8988T (cell line): ENCODE data around the gene EXD2.
"Not testable (repeated sequence)": the region's sequence is repeated elsewhere in the genome, so short reads cannot be mapped to it uniquely, and the experiment has no call there.

Experiments
- DNase-seq: peaks from one replicate; pipeline ENCODE4 v3.0.0; 2011

EXD2 gene

DNA sequence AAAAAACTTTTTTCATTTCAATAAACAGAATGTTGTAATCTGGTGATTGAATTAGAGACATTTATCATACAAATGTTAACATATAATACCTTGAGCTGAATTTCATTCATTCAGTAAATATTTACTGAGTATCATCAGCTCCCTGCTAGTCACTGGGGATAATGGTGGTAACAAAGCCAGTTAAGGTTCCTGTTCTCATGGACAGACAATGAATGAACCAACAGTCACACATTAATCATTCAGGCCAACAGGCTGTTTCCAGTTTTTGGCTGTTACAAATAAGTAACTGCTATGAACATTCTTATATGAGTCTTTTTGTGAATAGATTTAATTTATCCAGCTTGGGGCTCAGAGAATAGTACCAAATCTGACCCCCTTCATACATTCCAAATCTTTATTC, 13.5 kb downstream of the EXD2 start:
- DNase-seq: no peak

DNA sequence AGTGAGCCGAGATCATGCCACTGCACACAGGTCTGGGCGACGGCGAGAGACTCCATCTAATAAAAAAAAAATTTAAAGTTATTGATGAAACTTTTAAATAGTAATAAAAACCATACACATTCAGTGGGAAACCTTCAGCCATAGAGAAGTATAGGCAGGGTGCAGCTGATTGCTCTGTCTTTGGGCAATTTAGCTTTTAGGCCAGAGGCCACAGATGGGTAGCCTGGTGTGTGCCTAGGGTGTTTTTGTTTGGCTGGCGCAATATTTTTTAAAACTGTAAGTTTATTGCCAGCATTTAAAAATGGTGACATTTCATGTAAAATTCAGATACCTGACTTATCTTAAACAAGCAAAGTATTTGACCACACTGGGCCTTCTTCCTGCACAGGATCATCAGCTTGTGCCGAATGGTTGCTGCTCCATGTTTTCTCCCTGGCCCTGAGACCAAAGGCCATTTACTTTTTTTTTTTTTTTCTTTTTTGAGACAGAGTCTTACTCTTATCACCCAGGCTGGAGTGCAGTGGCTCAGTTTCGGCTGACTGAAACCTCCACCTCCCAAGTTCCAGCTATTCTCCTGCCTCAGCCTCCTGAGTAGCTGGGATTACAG, 16.2 kb downstream of the EXD2 start:
- no peak for DNase-seq

DNA sequence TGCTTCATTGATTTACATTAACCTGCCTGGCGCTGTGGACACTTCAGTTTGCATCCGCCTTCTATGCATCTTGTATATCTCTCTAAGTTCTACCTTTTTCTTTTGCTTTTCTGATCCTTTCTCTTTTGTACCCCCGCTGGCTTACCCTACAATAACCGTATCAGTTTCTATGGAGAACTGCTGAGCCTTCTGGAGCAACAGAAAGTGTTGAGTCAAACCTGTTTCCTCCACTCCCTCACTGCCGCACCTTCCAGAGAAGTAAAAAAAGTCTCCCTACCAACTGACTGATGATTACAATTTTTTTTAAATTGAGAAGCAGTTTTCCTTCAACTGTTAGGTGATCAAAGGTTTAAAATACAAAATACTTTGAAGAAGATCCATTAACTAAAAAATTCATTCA, 17.4 kb downstream of the EXD2 start:
- DNase-seq: no peak

DNA sequence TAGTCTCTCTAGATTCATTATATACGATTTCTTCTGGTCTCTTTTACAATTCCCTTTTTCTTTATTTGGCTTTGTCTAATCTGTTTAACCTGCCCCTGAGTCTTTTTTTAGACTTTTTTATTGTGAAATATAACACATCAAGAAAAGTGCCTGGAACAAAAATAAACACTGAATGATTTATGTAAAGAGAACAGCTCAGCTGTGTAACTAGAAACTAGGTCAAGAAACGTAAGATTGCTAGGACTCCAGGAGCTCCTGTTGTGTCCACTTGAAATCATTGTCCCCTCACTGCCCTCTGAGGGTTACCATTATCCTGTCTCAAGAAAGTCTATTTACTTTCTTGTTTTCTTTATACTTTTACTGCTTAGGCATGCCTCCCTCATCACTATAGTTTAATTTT, 23.1 kb downstream of the EXD2 start:
- no peak for DNase-seq

DNA sequence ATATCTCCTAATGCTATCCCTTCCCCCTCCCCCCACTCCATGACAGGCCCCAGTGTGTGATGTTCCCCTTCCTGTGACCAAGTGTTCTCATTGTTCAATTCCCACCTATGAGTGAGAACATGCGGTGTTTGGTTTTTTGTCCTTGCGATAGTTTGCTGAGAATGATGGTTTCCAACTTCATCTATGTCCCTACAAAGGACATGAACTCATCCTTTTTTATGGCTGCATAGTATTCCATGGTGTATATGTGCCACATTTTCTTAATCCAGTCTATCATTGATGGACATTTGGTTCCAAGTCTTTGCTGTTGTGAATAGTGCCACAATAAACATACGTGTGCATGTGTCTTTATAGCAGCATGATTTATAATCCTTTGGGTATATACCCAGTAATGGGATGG, 26.4 kb downstream of the EXD2 start:
- not testable (repeated sequence) for DNase-seq

DNA sequence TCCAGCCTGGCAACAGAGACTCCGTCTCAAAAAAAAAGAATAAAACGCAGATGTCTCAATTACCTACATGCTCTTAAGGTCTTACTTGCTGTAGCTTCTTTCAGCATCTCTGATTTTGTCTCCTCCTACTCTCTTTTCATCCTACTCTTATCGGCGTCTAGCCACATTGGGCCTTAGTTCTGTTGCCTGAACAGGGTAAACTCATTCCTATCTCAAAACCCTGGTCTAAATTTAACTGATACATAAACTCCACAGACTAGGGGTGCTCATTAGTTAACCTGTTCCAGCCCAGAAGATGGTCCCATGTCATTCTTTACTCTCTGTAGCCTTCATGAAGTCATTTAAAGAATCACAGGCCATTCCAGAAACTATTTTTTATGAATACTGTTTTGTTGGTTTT, 33.6 kb downstream of the EXD2 start:
- DNase-seq: no peak

DNA sequence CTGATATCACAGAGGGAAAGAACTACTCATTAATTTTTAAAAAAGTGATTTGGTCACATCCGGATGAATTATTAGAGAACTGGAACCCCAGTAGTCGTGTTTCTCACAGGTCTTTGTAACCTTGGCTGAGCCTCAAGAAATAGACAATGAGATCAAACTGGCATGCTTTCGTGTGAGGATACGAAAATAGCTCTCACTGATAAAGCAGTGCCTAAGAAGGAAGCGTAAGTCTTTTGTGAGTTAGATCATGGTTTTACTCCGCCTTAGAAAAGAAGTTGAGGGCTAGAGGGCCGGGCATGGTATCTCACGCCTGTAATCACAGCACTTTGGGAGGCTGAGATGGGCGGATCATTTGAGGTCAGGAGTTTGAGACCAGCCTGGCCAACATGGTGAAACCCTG, 34.9 kb downstream of the EXD2 start:
- no peak for DNase-seq

DNA sequence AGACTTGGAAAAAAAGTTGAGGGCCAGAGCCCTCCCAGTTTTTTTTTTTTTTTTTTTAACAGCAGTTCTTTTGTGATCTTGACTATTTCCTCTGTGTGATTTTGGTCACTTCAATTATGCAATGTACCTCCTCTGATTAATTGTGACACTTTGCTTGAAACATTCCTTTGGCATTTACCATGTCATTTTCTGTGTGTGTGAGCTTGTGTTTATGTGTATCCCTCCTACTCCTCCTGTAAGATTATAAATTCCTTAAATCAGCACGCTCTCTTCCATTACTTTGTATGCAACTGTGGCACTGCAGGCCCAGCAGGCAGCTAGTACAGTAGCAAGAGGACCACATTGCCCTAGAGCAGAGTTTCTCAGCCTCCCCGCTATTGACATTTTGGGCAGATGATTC, 35.4 kb downstream of the EXD2 start:
- DNase-seq: no peak

DNA sequence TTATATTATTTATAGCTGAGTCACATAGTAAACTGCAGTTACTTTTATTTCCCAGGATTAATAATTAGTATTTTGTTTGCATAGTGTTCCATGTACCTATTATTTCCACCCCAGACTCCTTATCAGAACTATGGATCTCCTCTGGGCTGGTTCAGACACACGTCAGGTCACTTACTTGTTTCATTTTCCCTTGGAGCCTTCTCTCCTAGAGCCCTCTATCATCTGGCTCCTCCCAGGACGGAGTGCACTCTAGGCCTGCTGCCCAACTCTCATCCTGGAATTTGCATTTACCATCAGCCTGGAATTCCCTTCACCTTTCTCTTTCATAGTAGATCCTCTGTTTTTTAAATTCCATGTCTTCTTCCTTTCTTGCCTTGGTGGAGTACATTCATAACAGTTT, 40.2 kb downstream of the EXD2 start:
- DNase-seq: no peak

DNA sequence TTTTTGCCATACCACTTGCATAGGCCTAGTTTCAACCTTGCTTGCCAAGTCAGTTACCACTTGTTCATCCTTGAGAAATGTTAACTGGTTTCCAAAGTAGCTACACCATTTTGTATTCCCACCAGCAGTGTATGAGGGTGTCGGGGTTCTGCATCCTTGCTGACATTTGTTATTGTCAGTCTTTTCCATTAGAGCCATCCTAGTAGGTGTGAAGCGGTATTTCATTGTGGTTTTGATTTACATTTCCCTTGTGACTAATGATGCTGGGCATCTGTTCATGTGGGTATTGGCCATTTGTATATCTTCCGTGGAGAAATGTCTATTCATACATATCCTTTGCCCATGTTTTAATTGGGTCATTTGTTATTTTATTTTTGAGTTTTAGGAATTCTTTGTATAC, 41.1 kb downstream of the EXD2 start:
- no peak for DNase-seq

DNA sequence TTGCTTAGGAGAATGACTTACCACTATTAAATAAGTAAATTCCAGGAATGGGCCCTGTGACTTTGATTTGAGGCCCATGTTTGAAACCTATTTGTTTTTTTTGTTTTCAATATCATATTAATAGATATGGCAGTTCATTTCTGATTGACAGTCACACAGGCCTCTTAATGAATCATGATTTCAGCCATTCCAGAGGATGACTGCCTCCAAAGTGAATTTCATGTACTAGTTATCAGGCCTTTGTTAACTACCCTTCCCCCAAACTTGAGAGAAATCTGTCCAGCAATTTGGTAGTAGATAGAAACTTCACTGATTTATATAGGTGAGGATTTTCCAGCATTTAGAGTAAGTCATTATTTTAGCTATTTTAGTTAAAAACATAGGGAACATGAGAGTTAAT, 42.8 kb downstream of the EXD2 start:
- DNase-seq: no peak

DNA sequence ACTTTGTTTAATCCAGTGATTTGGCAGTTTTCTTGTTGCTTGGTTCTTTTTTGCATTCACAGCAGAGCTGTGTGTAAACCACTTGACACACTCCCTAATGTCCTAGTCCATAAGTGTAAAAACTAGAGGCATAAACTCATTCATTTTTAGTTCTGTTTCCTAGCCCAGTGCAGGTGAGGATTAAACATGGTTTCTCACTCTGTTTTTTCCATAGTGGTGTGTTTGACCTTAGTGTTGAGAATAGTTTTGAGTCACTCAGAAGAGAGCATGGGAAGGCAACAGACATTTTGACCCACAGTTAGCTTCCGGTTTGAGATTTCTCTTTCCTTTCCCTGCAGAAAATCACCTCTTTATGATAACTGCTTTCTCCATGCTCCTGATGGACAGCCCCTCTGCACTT, 44.4 kb downstream of the EXD2 start:
- no peak for DNase-seq

DNA sequence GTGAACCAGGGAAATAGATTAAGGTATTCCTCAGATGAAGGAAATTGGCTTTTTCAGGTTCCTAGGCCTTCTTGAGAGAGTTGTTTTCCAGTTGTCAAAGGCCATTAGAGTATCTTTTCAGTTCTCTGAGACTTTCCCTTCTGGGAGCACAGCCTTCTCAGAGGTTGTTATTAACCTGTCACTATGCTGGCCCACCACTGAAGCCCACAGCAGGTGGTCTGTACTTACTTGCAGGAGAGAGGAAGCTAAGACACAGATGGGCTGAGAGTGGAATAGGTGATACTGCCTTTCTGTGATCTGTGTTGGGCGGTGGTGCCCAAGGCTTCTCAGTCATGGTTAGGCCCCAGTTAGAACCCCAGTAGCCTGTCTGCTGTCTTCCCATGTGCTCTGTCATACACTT, 45.8 kb downstream of the EXD2 start:
- DNase-seq: no peak

DNA sequence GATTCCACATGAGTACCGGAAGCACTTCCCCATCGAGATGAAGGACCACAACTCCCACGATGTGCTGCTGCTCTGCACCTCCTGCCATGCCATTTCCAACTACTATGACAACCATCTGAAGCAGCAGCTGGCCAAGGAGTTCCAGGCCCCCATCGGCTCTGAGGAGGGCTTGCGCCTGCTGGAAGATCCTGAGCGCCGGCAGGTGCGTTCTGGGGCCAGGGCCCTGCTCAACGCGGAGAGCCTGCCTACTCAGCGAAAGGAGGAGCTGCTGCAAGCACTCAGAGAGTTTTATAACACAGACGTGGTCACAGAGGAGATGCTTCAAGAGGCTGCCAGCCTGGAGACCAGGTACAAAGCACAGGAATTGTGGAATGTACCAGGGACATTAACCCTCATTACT, 46.3 kb downstream of the EXD2 start:
- no peak for DNase-seq

DNA sequence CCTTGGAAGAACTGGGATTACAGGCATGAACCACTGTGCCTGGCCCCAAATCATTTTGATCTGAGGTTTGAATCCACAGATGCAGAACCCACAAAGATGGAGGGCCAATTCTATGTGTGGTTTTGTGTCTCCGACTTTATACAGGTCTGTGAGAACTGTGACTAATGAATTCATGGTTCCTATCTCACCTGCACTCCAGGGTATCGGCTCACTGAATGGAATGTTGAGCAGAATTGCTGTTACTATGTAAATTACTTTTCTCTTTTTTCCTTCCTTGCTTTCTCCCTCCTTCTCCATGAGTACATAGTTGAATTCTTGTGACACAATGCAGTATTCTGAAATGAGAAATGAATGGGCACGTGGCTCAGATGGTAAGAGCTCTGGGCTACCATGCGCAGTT, 47.6 kb downstream of the EXD2 start:
- no peak for DNase-seq

DNA sequence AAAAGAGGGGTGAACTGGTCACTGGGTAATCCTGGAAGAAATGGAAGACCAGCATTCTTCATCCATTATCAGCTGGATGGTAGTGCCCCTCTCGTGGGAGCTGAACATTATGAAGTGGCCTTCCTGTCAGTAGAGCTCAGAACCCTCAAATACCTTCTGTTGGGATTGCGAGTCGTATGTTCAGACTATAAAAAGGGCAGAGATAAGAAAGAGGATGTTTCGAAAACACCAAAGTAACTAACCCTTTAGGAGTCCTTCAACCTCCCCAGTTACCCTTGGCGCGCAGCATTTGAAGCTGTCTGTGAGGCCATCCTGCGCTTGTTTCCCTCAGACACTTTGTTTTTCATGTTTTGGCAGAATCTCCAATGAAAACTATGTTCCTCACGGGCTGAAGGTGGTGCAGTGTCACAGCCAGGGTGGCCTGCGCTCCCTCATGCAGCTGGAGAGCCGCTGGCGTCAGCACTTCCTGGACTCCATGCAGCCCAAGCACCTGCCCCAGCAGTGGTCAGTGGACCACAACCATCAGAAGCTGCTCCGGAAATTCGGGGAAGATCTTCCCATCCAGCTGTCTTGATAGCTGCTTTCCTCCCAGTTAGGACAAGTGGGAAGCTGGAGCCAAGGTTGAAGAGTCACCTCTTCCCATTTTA, 49.4 kb downstream of the EXD2 start:
- no peak for DNase-seq

DNA sequence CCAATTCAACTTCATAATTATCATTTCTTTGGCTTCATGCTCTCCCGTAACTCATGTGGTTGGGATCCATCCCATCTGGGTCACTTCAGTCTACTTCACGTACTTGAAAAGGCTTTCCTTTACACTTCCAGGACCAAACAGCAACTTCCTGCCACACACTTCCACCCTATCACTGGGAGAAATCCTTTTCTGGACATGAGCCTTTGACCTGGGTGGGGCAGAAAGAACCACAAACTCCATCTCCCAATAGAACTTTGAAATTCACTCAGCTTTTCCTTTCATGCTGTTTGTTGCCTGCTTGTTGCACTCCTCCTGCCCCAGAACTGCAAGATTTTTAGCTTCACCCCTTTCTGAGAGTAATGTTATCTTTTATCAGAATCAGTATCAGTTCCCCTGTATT, 50.3 kb downstream of the EXD2 start:
- DNase-seq: no peak

DNA sequence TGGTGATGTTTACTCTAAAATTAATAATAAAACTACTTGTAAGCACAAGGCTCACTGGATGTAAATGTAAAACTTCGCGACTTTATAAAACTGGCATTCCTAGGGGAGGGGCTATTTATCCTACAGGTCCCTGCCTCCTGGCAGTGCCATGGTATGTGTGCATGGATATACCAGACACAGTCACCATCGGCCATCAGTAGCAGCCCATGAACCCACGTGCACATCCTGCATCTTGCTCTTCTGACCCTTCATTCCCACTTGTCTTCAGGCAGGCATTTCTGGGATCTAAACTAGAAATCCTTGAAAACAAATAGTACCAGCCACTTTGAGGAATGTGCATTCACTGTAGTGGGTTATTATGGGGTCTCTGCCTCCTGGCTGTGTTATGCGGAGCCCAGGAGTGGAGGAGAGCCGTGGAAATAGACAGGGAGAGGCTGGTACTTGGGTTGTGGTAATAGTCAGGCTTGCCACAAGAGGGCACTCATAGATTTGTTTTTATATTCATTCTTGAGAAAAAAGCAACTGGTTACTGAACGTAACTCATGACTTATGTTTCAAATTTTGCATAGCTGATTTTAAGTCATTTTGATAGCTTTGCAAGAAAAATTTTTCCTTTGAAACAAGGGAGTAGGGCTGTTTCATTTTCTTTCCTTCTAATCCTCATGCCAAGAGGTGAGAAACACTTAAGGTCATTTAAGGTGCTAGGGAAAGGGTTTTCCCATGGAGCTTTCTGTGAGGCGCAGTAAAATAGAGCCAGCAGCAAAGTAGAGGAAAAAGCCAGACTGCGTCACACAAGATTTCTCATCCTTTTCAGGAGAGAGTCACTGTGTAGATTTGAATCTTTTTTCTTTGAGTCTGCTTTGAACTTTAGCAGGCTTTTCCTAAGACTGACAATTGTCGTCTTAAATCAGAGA, 51.3 kb downstream of the EXD2 start:
- no peak for DNase-seq

DNA sequence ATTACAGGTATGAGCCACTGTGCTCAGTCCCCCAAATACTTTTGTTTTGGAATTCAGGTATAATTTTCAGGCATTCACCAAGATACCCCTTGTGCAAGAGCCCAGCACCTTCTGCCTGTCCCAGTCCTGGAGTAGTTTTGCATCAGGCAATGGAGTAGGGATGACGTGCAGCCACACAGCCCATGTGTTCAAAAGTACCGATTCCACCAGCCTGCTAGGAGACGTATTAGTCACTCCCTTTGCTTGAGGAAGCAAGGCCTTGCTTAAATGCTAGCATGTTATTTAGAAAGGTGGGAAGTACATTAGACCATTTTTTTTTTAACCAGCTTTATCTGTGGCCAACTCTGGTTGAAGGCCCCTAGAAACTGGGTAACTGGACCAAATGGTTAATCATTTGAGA, 53.6 kb downstream of the EXD2 start:
- DNase-seq: no peak

DNA sequence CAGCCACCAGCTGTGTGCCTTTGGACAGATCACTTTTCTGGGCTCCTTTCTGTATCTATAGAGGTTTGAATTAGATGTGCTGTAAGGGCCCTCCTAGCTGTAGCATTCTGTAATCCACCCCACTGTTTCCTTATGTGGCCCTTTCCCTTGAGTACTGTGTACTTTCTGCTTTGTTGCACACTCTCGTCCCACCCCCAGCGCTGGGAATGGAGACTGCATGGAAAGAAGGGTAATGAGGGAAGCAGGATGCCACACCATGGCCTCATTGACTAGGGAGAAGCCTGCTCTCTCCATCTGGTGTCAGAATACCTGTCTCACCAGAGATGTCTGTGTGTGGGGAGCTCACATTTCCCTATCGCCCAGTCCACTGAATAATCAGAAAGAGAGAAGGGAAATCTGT, 55.0 kb downstream of the EXD2 start:
- DNase-seq: no peak

DNA sequence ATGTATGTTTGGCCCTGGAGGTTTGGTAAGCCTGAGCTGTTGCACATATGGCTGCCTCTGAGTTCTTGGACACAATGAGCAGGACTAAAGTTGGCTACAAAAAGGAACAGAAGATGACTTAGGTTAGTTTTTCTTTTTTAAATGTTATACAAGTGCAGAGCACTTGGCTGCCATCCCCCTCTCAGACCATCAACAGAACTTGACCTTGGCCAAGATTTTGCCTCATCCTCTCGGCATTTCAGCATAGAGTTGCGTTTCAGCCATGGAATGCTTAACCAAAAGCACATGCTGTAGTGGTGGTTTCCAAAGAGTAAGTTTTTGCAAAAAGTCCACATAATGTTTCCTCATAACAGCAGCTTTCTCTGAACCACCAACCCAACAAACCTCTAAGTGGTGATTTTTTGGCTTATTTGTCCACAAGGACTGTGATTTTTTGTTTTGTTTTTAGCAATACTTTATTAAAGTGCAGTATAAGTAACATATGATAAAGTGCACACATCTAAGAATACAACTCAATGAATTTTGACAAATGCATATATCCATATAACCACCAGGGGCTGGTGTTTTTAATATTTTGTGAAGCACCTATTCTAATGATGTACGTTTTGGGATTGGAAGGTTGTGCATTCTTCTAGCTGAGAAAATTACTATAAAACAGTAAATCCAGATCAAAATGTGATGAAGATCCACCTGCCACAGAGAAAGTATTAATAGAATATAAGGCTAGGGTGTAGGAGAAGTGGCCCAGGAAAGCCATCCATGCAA, 56.6 kb downstream of the EXD2 start:
- DNase-seq: no peak

DNA sequence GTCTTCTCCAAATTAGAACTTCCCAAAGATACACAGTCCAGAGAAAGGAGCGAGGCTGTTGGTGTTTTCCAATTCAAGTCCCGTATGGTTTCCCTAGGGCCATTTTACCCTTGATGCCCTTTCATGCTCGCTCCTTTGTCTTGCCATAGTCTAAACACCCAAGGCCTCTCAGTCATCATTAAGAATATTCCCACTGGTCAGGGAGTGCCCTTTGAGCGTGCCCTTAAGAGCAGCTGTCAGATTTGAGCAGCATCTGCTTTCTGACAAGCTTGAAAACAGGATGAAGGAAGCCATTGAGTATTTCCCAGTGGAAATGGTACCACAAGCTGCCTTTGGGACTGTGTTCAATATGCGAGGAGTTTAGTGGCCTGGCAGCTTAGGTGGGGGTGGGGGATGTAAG, 58.3 kb downstream of the EXD2 start:
- DNase-seq: no peak

DNA sequence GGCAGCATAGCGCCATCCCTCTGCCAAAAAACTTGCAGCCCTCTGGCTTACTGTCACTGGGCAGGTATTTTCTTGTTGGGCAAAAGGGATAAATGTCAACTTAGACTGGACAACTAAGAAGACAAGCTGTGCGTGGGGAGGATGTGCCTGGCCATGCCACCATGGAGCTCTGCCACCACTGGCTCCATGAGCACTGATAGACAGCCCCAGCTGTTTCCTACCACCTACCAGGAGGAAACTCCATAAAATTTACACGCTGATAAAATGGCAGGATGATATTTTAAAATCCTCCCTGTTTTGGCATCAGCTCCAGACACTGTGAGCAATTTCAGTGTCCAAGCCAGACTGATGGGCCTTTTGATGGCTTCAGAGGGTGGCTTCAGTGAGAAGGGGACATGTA, 61.6 kb downstream of the EXD2 start:
- no peak for DNase-seq

DNA sequence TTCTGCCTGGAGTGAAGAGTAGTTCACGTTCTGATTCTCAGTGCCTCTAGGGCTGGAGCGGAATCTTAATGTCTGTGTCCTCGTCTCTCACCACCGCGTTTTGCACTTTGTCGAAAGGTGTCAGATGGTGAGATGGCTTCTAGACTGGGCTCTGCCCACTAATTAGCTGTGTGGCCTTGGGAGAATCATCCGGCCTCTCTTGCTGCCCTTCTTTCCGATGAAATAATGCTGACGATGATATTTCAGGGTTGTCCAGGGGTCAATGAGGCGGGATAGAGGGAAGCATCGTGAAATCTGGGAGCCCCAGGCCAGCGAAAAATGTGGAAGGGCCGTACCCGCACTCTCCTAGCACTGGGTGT, 67.8 kb downstream of the EXD2 start:
- no peak for DNase-seq
